Endothelial cell of umbilical vein (primary cell): ENCODE measurements around the gene KLLN. TPM values are rescaled to one million over a fixed set of nuclear protein-coding genes. Genes with fewer than 3 reads are reported as not detected.
"Not testable (repeated sequence)": the region's sequence is repeated elsewhere in the genome, so short reads cannot be mapped to it uniquely, and the experiment has no call there.

Source experiments
- BruUV-seq: library from RNA; stranded (reverse); fragments of 400-500 nt; replicated peaks from 2 replicates; lab custom pipeline; 2021; lab: Mats Ljungman, UMichigan
- CTCF ChIA-PET: fragments of 300-600, 350-600 bp; sonication (Branson Sonifier 250); formaldehyde crosslinking; loops from one replicate; lab custom pipeline; 2021; ENCODE audit warnings: antibody characterized with exemption, inconsistent platforms; lab: Charles Lee
- POLR2A ChIA-PET: fragments of 300-600, 350-600 bp; sonication (Branson Sonifier 250); formaldehyde crosslinking; loops from one replicate; lab custom pipeline; 2021; ENCODE audit warnings: antibody characterized with exemption, inconsistent platforms; lab: Charles Lee
- DNase-seq: peaks from one replicate; pipeline ENCODE4 v3.0.0-alpha.2; 2011; ENCODE audit warnings: low read depth, low spot score
- FAIRE-seq: peaks from 2 replicates; lab custom pipeline; 2011; peaks lifted over from hg19 to GRCh38; lab: Jason Lieb, UNC
- H2AFZ ChIP-seq: 2 replicates; pipeline ENCODE4 v1.6.0; 2012; ENCODE audit warnings: low read depth, low read length, control low read depth, inconsistent platforms
- H3K27ac ChIP-seq: 2 replicates; pipeline ENCODE4 v1.5.1; 2011; ENCODE audit warnings: low read depth, mild to moderate bottlenecking, control low read depth, low read length, moderate library complexity; ENCODE audit not compliant: insufficient read depth
- H3K27me3 ChIP-seq, 2 experiments: 2 replicates each; pipeline versions ENCODE4 v1.6.0 to v1.6.1; 2011; ENCODE audit warnings: low read length in 2 of 2, mixed read lengths in 1 of 2; ENCODE audit not compliant: control insufficient read depth in 2 of 2, insufficient read depth in 2 of 2
- H3K36me3 ChIP-seq, 2 experiments: 2 replicates in 1 of 2; 3 replicates in 1 of 2; pipeline ENCODE4 v1.5.1; 2011; ENCODE audit warnings: low read length in 2 of 2, mild to moderate bottlenecking in 1 of 2, moderate library complexity in 1 of 2; ENCODE audit not compliant: control insufficient read depth in 2 of 2, insufficient read depth in 2 of 2; ENCODE audit errors: extremely low read depth in 1 of 2
- H3K4me1 ChIP-seq: 3 replicates; pipeline ENCODE4 v1.5.1; 2011; ENCODE audit warnings: mild to moderate bottlenecking, low read length; ENCODE audit not compliant: control insufficient read depth, insufficient read depth; ENCODE audit errors: extremely low read depth
- H3K4me2 ChIP-seq: 2 replicates; pipeline ENCODE4 v1.6.1; 2011; ENCODE audit warnings: low read length, control low read depth, mixed read lengths; ENCODE audit not compliant: insufficient read depth
- H3K4me3 ChIP-seq, 3 experiments: fragments of 200-600 bp in 1 of 3; sonication (generic), shearing (Covaris generic) in 1 of 3; replicated peaks in 1 of 3; 2 replicates each; pipeline ENCODE4 v1.5.1; 2011 to 2016; ENCODE audit warnings: control low read depth in 3 of 3, low read length in 3 of 3, mild to moderate bottlenecking in 2 of 3, inconsistent platforms in 1 of 3, low read depth in 1 of 3, moderate library complexity in 1 of 3; ENCODE audit not compliant: insufficient read depth in 1 of 3
- H3K79me2 ChIP-seq: 2 replicates; pipeline ENCODE4 v1.6.0; 2012; ENCODE audit warnings: low read length, inconsistent platforms; ENCODE audit not compliant: control insufficient read depth, insufficient read depth
- H3K9ac ChIP-seq: replicated peaks from 2 replicates; pipeline ENCODE3; 2011; ENCODE audit warnings: low read length, control low read depth; ENCODE audit not compliant: insufficient read depth; ENCODE audit errors: extremely low read depth
- H3K9me1 ChIP-seq: replicated peaks from 3 replicates; pipeline ENCODE4 v1.6.0; 2011; ENCODE audit warnings: mild to moderate bottlenecking, low read length; ENCODE audit not compliant: control insufficient read depth, insufficient read depth; ENCODE audit errors: extremely low read depth
- H3K9me3 ChIP-seq: replicated peaks from 2 replicates; pipeline ENCODE4 v1.5.1; 2012; ENCODE audit warnings: low read length, inconsistent platforms; ENCODE audit not compliant: control insufficient read depth, insufficient read depth
- H4K20me1 ChIP-seq: replicated peaks from 2 replicates; pipeline ENCODE3; 2011; ENCODE audit warnings: mild to moderate bottlenecking, low read length; ENCODE audit not compliant: control insufficient read depth, insufficient read depth; ENCODE audit errors: extremely low read depth
- CTCF ChIP-seq, 2 donors: IDR thresholded peaks; 1 replicate in 1 of 2; 2 replicates in 1 of 2; pipeline ENCODE4 v1.5.1; 2011; ENCODE audit warnings: low read length in 2 of 2, mild to moderate bottlenecking in 2 of 2, moderate library complexity in 2 of 2, control low read depth in 1 of 2, inconsistent platforms in 1 of 2, low read depth in 1 of 2; ENCODE audit not compliant: insufficient read depth in 1 of 2; ENCODE audit errors: extremely low read depth in 1 of 2
- EZH2 ChIP-seq: IDR thresholded peaks from 2 replicates; pipeline ENCODE4 v1.6.1; 2012; ENCODE audit warnings: borderline replicate concordance, low read depth, mild to moderate bottlenecking, moderate library complexity, low read length, inconsistent platforms; ENCODE audit not compliant: severe bottlenecking
- FOS ChIP-seq: IDR thresholded peaks from 2 replicates; pipeline ENCODE4 v1.6.1; 2011; ENCODE audit warnings: mild to moderate bottlenecking, low read length, moderate library complexity, borderline replicate concordance; ENCODE audit not compliant: insufficient read depth
- GATA2 ChIP-seq: IDR thresholded peaks from 2 replicates; pipeline ENCODE4 v1.7.0; 2011; ENCODE audit warnings: low read depth, mild to moderate bottlenecking, moderate library complexity, mixed read lengths, low read length; ENCODE audit not compliant: insufficient read length, insufficient read depth
- JUN ChIP-seq: IDR thresholded peaks from 2 replicates; pipeline ENCODE4 v1.6.1; 2011; ENCODE audit warnings: borderline replicate concordance, low read depth; ENCODE audit not compliant: insufficient read length, insufficient read depth
- MYC ChIP-seq: IDR thresholded peaks from one replicate; pipeline ENCODE4 v1.6.1; 2011; ENCODE audit warnings: mild to moderate bottlenecking, low read depth, low read length
- POLR2A ChIP-seq: IDR thresholded peaks from 2 replicates; pipeline ENCODE4 v1.6.1; 2012; ENCODE audit warnings: low read depth, mild to moderate bottlenecking, control low read depth, low read length
- POLR2AphosphoS5 ChIP-seq: IDR thresholded peaks from 2 replicates; pipeline ENCODE4 v1.6.1; 2012; ENCODE audit warnings: low read depth, mild to moderate bottlenecking, control low read depth, low read length, moderate library complexity; ENCODE audit not compliant: insufficient read depth
- dilution Hi-C: fragments of 300-500 bp; cut with MboI; formaldehyde crosslinking; loops from one replicate; pipeline ENCODE4 v1.15.0; 2019; ENCODE audit warnings: low sequenced_read_pairs; ENCODE audit not compliant: extremely low pct_ligation_motif_present
- intact Hi-C: fragments of 100-400 bp; cut with micrococcal nuclease; formaldehyde crosslinking; loops from one replicate; pipeline ENCODE4 v1.10.0; 2022
- polyA plus RNA-seq, 4 experiments: library from polyadenylated mRNA; depleted of rRNA in 3 of 4; stranded (reverse) in 3 of 4; unstranded in 1 of 4; fragments of >200 nt; gene quantifications; 2 replicates each; pipeline versions ENCODE4 v1.2.1 to v1.2.3, GENCODE V29; 2011 to 2012; ENCODE audit warnings: missing spikeins in 1 of 4
- total RNA-seq: library from RNA; stranded (reverse); gene quantifications from 2 replicates; pipeline ENCODE4 v1.2.3, GENCODE V29; 2021
- TF ChIP-seq, protein P1 (sequence below): IDR thresholded peaks from 2 replicates; pipeline ENCODE4 v1.6.1; 2011; ENCODE audit not compliant: insufficient read depth, insufficient read length

KLLN gene
- total and polyA plus RNA-seq, 2 donors (not counting 3 experiments of a cell fraction or from before 2014, with no cell fraction given) = 0.14 to 0.31 TPM

GRCh38 chr10:87829051-87829450, 34.3 kb downstream of the KLLN start:
- H3K9me3 ChIP-seq, DNase-seq, POLR2A ChIA-PET, H4K20me1 ChIP-seq, dilution Hi-C loops, FAIRE-seq, H2AFZ ChIP-seq, H3K4me3 ChIP-seq, intact Hi-C loops, H3K4me1 ChIP-seq, H3K79me2 ChIP-seq, H3K27ac ChIP-seq, H3K27me3 ChIP-seq, BruUV-seq, H3K9ac ChIP-seq, H3K4me2 ChIP-seq, H3K36me3 ChIP-seq, H3K9me1 ChIP-seq: not testable (repeated sequence)
- CTCF ChIA-PET = interaction anchor here (1.2 kb wide), 1 partner anchor 11 kb away, joined by 3 read pairs; the partner anchor contains the start of gene ATAD1

DNA sequence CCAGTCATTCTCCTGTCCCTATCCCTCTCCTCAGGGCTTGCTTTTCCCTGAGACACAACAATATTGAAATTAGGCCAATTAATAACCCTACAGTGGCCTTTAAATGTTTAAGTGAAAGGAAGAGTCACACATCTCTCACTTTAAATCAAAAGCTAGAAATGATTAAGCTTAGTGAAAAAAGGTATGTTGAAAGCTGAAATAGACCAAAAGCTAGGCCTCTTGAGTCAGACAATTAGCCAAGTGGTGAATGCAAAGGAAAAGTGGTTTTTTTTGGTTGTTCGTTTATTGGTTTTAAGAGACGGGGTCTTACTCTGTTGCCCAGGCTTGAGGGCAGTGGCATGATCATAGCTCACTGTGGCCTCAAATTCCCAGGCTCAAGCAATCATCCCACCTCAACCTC, 35.7 kb downstream of the KLLN start:
- CTCF ChIA-PET = interaction anchor here (1.2 kb wide), 2 partner anchors 8 to 10 kb away, joined by 3 read pairs; partner anchors contain the start of gene ATAD1
- dilution Hi-C loops = no loop called here
- POLR2A ChIA-PET = no interaction called here

More for the DNA sequence above, 35.7 kb downstream of the KLLN start:
- H2AFZ ChIP-seq = no peak overlapping the region
- no peaks in the 10 kb centered on the region for H3K36me3 ChIP-seq
- TF ChIP-seq EZH2 = no peak
- no peak for TF ChIP-seq FOS
- no peak for TF ChIP-seq CTCF (IDR thresholded peaks at IDR 0.05; ENCODE audit: extremely low read depth in 1 of 2, insufficient read depth in 1 of 2, low read depth in 1 of 2, low read length in 2 of 2)
- TF ChIP-seq POLR2AphosphoS5 = no peak
- TF ChIP-seq, protein P1, sequence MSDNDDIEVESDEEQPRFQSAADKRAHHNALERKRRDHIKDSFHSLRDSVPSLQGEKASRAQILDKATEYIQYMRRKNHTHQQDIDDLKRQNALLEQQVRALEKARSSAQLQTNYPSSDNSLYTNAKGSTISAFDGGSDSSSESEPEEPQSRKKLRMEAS = no peak
- no peak for TF ChIP-seq POLR2A
- no peak for TF ChIP-seq JUN
- no peak for TF ChIP-seq GATA2
- TF ChIP-seq MYC = no peak
- no peak overlapping the region for H3K4me3 ChIP-seq
- H3K9me3 ChIP-seq = no peaks in the 10 kb centered on the region
- H3K27me3 ChIP-seq = no peaks in the 10 kb centered on the region
- no peak overlapping the region for H3K27ac ChIP-seq
- no peaks in the 10 kb centered on the region for H3K79me2 ChIP-seq
- no peaks in the 10 kb centered on the region for H3K9me1 ChIP-seq
- no peak overlapping the region for H3K4me2 ChIP-seq
- H3K9ac ChIP-seq = no peak overlapping the region
- no peaks in the 10 kb centered on the region for H4K20me1 ChIP-seq
- H3K4me1 ChIP-seq = no peaks in the 10 kb centered on the region
- no peak for FAIRE-seq
- intact Hi-C loops = no loop called here
- no TSS peak for BruUV-seq
- no peak for DNase-seq
